Erythroblast (primary cell): ENCODE results near the gene C9orf50.

Experiments
- GATA1 ChIP-seq: IDR thresholded peaks from 2 replicates; pipeline ENCODE4 v1.6.1; 2011; ENCODE audit warnings: low read depth, mild to moderate bottlenecking, control low read depth, low read length, moderate library complexity
- POLR2A ChIP-seq: IDR thresholded peaks from 2 replicates; pipeline ENCODE4 v1.6.1; 2011; ENCODE audit warnings: mild to moderate bottlenecking, low read length

- TF ChIP-seq POLR2A, result no peak
- no peak for TF ChIP-seq GATA1
Measured at GRCh38 chr9:129575818-129576217, 45.1 kb downstream of the C9orf50 start.
